Natural killer cell treated with Interleukin-12 subunit alpha and Interleukin-12 subunit beta and Interleukin-15 and Interleukin-18, amount 100 ng/mL, for 72 hours (primary cell): ENCODE data around the gene OSBPL2. TPM values are rescaled to one million over a fixed set of nuclear protein-coding genes. Genes with fewer than 3 reads are reported as not detected.
A peak's percentile ranks its signal among the peaks of the same experiment; 100 is the strongest.

ENCODE experiments used
- ATAC-seq, 2 donors: fragments of 150-1000 bp; cut with Tn5 transposase in 1 of 2; sonication (Bioruptor Pico), chemical (Tn5 transposase) in 1 of 2; 2 replicates each; pipeline ENCODE4 v1.10.0; 2021
- DNase-seq: peaks from one replicate; pipeline ENCODE4 v3.0.0; 2022; ENCODE audit warnings: low spot score
- H3K27ac Mint-ChIP-seq, 2 donors: 1 replicate in 1 of 2; 2 replicates in 1 of 2; pipeline ENCODE4 v1.8.0; 2022; ENCODE audit warnings: mixed read lengths in 2 of 2, mild to moderate bottlenecking in 1 of 2, moderate library complexity in 1 of 2
- H3K27me3 Mint-ChIP-seq, 2 donors: 1 replicate in 1 of 2; 2 replicates in 1 of 2; pipeline ENCODE4 v1.8.0; 2022; ENCODE audit warnings: mixed read lengths in 2 of 2
- H3K36me3 Mint-ChIP-seq: one replicate; pipeline ENCODE4 v1.8.0; 2022; ENCODE audit warnings: mixed read lengths
- H3K4me1 Mint-ChIP-seq, 2 donors: 1 replicate in 1 of 2; 2 replicates in 1 of 2; pipeline ENCODE4 v1.8.0; 2022; ENCODE audit warnings: low read depth in 2 of 2, mixed read lengths in 2 of 2, mild to moderate bottlenecking in 1 of 2
- H3K4me3 Mint-ChIP-seq: one replicate; pipeline ENCODE4 v1.8.0; 2022; ENCODE audit warnings: mixed read lengths
- H3K9me3 Mint-ChIP-seq: 2 replicates; pipeline ENCODE4 v1.8.0; 2022; ENCODE audit warnings: mixed read lengths
- total RNA-seq, 2 donors: library from RNA; stranded (reverse); gene quantifications; one replicate each; pipeline ENCODE4 v1.2.3, GENCODE V29; 2022

The OSBPL2 gene
- total RNA-seq, 2 donors from 2014 or later = 38.7 to 47.7 TPM

- Mint-ChIP-seq H3K27me3 (no peaks in the 10 kb centered on the region), H3K4me3 (peak overlapping the region; percentile 85), H3K9me3 (no peaks in the 10 kb centered on the region), H3K27ac (peak overlapping the region; percentile 62 to 85), H3K36me3 (no peaks in the 10 kb centered on the region), H3K4me1 (peaks cover 37 to 43% of the 10 kb centered on the region in 2 donors)
- ATAC-seq = no peak
- no peak for DNase-seq
Observed at GRCh38 chr20:62240020-62240685, 1.8 kb downstream of the OSBPL2 start.

- ATAC-seq (no peak), DNase-seq (no peak)
- no peaks in the 10 kb centered on the region for H3K36me3 Mint-ChIP-seq
- H3K4me3 Mint-ChIP-seq = no peak overlapping the region
- H3K27ac Mint-ChIP-seq = peak overlapping the region in 1 of 2 donors; percentile 28
- H3K27me3 Mint-ChIP-seq = no peaks in the 10 kb centered on the region
- H3K4me1 Mint-ChIP-seq = peaks cover 45 to 48% of the 10 kb centered on the region in 2 donors
- no peaks in the 10 kb centered on the region for H3K9me3 Mint-ChIP-seq
Observed at GRCh38 chr20:62241506-62241905, 3.2 kb downstream of the OSBPL2 start.

GRCh38 chr20:62242176-62242575 lies 3.9 kb downstream of the OSBPL2 start:
- Mint-ChIP-seq H3K36me3 (no peaks in the 10 kb centered on the region), H3K9me3 (no peaks in the 10 kb centered on the region), H3K4me3 (no peak overlapping the region), H3K27me3 (no peaks in the 10 kb centered on the region), H3K27ac (peak overlapping the region in 1 of 2 donors; percentile 28), H3K4me1 (peaks cover 51 to 55% of the 10 kb centered on the region in 2 donors)
- ATAC-seq = no peak
- DNase-seq = no peak

DNA sequence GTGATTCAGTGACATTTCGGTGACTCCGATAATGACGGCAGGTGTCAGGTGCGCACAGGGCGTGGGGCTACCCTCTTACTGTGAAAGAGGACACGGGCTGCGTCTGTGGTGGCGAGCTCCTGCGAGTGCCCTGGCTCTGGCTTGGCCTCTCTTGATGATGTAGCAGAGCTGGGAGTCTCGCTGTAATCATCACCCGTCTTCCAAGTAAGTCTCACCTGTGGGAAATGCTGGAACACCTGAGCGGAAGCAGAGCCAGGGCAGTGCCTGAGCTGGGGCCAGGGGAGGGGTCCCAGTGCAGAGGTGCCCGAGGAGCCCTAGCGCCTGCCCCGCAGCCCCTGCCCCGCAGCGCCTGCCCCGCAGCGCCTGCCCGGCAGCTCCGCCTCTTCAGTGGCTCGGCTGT lies 4.8 kb downstream of the OSBPL2 start:
- no peak for DNase-seq
- Mint-ChIP-seq H3K27ac (no peak overlapping the region), H3K27me3 (no peaks in the 10 kb centered on the region), H3K4me1 (peaks cover 49 to 51% of the 10 kb centered on the region in 2 donors), H3K9me3 (no peaks in the 10 kb centered on the region), H3K36me3 (no peaks in the 10 kb centered on the region), H3K4me3 (no peak overlapping the region)
- ATAC-seq = no peak

DNA sequence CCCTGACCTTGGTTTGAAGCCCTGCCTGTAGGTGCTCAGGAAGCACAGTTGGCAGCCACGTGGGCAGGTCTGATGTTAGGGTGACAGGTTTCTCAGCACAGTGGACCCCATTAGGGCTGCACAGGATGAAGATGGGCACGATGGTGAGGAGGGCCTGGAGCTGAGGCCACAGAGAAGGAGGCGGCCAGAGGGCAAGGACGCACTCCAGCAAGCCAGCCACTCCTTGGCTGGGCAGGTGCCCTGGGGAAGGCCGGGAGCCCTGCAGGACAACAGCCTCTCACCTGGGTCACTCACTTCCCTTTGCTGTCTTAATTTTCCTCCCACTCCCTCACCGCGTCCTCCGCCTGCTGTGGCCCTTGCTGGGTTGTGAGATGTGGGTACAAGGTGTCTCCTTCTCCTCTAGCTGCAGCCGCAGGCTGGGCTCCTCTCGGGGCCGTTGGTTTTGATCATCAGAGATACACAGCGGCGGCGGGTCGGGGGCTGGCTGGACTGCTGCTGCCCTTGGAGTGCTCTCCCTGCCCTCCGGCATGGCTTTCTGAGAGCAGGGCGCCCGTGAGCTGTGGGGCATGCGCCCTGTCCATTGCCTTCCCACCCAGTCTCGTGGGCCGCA lies 5.7 kb downstream of the OSBPL2 start:
- Mint-ChIP-seq H3K36me3 (no peaks in the 10 kb centered on the region), H3K27me3 (no peaks in the 10 kb centered on the region), H3K9me3 (no peaks in the 10 kb centered on the region), H3K27ac (peak overlapping the region; percentile 17 to 58), H3K4me3 (peak overlapping the region; percentile 33), H3K4me1 (peaks cover 48 to 50% of the 10 kb centered on the region in 2 donors)
- no peak for DNase-seq
- ATAC-seq = peak; percentile 4 to 17

- Mint-ChIP-seq H3K36me3 (no peaks in the 10 kb centered on the region), H3K27me3 (no peaks in the 10 kb centered on the region), H3K4me3 (peak overlapping the region; percentile 33), H3K27ac (peak overlapping the region; percentile 17 to 58), H3K9me3 (no peaks in the 10 kb centered on the region), H3K4me1 (peaks cover 48 to 50% of the 10 kb centered on the region in 2 donors)
- DNase-seq (no peak), ATAC-seq (peak; percentile 68 to 82)
Observed at GRCh38 chr20:62244644-62245108, 6.4 kb downstream of the OSBPL2 start.

- ATAC-seq (peak in 1 of 2 donors; percentile 10), DNase-seq (no peak)
- Mint-ChIP-seq H3K27me3 (no peaks in the 10 kb centered on the region), H3K36me3 (no peaks in the 10 kb centered on the region), H3K4me1 (peaks cover 47 to 50% of the 10 kb centered on the region in 2 donors), H3K4me3 (peak overlapping the region; percentile 52), H3K9me3 (no peaks in the 10 kb centered on the region), H3K27ac (no peak overlapping the region)
Observed at GRCh38 chr20:62245911-62246280, 7.6 kb downstream of the OSBPL2 start.

- ATAC-seq (peak in 1 of 2 donors; percentile 5), DNase-seq (no peak)
- Mint-ChIP-seq H3K4me3 (peak overlapping the region; percentile 52), H3K27ac (peak overlapping the region in 1 of 2 donors; percentile 37), H3K9me3 (no peaks in the 10 kb centered on the region), H3K36me3 (no peaks in the 10 kb centered on the region), H3K27me3 (no peaks in the 10 kb centered on the region), H3K4me1 (peaks cover 45 to 49% of the 10 kb centered on the region in 2 donors)
Observed at GRCh38 chr20:62246431-62246830, 8.1 kb downstream of the OSBPL2 start.

DNA sequence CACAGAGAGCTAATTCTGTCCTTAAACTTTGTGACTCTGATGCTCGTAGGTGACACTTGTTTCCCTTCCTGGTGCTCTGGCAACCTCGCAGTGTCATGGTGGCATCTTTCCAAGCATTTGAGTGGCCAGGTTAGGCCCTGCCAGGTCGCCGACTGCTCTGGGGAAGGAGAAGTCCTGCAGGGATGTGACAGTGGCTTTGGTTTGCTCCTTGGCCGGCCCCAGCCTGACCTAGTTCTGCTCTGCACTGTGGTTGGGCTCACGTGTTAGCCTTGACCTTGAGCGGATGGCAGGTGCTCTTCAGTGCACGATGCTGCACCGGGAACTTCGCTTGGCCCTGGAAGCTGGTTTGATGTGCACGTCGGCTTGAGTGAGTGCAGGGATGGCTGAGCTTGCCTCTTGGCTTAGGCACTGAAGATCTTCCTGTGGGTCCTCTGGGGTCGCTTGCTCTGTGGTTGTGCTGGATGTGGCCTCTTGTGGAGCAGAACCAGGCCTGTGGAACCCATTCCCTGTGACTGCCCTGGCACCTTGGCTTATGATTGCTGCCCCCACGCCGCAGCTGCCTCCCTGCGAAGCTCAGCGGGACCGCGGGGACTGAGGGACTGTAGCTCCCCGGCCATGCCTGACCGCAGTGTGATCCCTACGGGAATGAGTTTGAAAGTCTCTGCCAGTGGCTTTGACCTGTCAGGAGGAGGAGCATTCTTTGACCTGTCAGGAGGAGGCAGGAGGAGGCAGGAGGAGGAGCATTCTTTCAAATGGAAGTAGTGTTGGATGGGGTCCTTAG lies 8.7 kb downstream of the OSBPL2 start:
- Mint-ChIP-seq H3K27ac (peak overlapping the region in 1 of 2 donors; percentile 37), H3K27me3 (no peaks in the 10 kb centered on the region), H3K4me1 (peaks cover 38 to 46% of the 10 kb centered on the region in 2 donors), H3K36me3 (no peaks in the 10 kb centered on the region), H3K9me3 (no peaks in the 10 kb centered on the region), H3K4me3 (peak overlapping the region; percentile 52)
- ATAC-seq (no peak), DNase-seq (no peak)

DNA sequence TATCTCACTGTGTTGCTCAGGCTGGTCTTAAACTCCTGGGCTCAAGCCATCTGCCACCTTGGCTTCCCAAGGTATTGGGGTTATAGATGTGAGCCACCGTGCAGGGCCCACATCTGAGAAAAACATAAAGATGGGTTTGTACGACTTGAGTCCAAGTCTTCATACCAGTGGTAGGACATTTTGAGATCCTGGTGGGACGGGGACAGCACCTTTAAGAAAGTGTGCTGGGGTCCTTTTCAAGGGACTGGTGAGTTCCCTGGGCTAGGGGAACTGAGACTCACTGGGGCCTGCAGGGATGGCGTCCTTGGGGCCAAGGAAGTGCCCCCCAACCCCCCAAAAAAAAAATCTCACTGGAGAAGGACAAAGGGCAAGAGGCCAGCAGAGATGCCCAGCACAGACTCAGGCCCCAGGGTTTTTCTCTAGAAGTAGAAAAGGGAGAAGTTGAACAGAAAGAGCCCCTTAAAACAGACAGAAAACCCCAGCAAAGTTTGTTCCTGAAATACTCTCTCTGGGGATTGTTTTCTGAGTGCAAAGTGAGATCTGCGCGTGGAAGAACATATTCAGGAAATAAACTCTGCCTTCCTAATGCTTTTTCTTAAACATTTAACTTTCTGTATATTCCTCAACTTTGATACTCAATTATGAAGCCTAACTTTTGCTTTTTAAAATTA lies 10.7 kb downstream of the OSBPL2 start:
- no peak overlapping the region for H3K27ac Mint-ChIP-seq
- DNase-seq = no peak
- ATAC-seq = no peak
- peaks cover 35 to 51% of the 10 kb centered on the region in 2 donors for H3K4me1 Mint-ChIP-seq
- H3K4me3 Mint-ChIP-seq = no peak overlapping the region
- no peaks in the 10 kb centered on the region for H3K27me3 Mint-ChIP-seq
- H3K36me3 Mint-ChIP-seq = no peaks in the 10 kb centered on the region
- H3K9me3 Mint-ChIP-seq = no peaks in the 10 kb centered on the region

DNA sequence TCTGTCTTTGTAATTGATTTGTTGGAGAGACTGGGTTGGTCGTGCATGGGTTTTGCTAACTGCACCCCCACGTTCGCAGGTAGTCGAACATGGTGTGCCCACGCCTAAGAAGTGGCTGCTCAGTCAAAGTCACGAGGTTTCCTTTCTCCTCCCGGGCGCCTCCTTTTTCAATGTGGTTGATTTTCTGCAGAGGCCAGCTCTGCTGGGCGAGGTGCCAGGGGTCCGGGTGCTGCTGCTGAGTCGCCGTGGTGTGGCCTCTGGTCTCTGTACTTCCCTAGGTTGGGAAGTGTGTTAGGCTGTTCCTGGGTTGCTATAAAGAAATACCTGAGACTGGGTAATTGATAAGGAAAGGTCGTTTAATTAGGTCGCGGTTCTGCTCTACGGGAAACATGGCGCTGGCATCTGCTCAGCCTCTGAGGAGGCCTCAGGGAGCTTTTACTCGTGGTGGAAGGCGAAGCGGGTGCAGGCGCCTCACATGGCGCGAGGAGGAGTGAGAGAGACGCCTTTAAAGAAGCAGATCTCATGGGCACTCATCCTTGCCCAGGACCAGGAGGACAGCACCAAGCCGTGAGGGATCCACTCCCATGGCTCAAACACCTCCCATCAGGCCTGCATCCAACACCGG lies 14.1 kb downstream of the OSBPL2 start:
- H3K4me1 Mint-ChIP-seq = peaks cover 11 to 31% of the 10 kb centered on the region in 2 donors

GRCh38 chr20:62253398-62253797 lies 15.1 kb downstream of the OSBPL2 start:
- Mint-ChIP-seq H3K9me3 (no peaks in the 10 kb centered on the region), H3K4me1 (peaks cover 11 to 31% of the 10 kb centered on the region in 2 donors), H3K27me3 (no peaks in the 10 kb centered on the region), H3K4me3 (no peak overlapping the region), H3K36me3 (no peaks in the 10 kb centered on the region), H3K27ac (no peak overlapping the region)
- DNase-seq (no peak), ATAC-seq (no peak)

More for the DNA sequence above, 14.1 kb downstream of the OSBPL2 start:
- Mint-ChIP-seq H3K36me3 (no peaks in the 10 kb centered on the region), H3K27me3 (no peaks in the 10 kb centered on the region), H3K9me3 (no peaks in the 10 kb centered on the region), H3K27ac (no peak overlapping the region), H3K4me3 (no peak overlapping the region)
- ATAC-seq (no peak), DNase-seq (peak; percentile 59)
